Measurements from ENCODE around the gene USH2A. TPM values are rescaled to one million over a fixed set of nuclear protein-coding genes. Genes with fewer than 3 reads are reported as not detected.

USH2A gene
- total RNA-seq, 3 donors from 2014 or later: not detected

- H3K4me1 ChIP-seq: no peaks in the 10 kb centered on the region
- no peak for DNase-seq (ENCODE audit: low spot score in 2 of 2)
- no peaks in the 10 kb centered on the region for H3K9me3 ChIP-seq
- no peaks in the 10 kb centered on the region for H3K27me3 ChIP-seq
- intact Hi-C loops (cut with DNase I; ENCODE audit: low total_unique reads): no loop called here
- no peak overlapping the region for H3K4me3 ChIP-seq
- H3K36me3 ChIP-seq: no peaks in the 10 kb centered on the region
- H3K27ac ChIP-seq: no peak overlapping the region
- TF ChIP-seq POLR2A (IDR thresholded peaks at IDR 0.05) (no peak), CTCF (IDR thresholded peaks at IDR 0.05) (no peak), POLR2AphosphoS5 (IDR thresholded peaks at IDR 0.05) (no peak)
Observed at GRCh38 chr1:216176970-216177369, 246.3 kb downstream of the USH2A start.

GRCh38 chr1:216175714-216176113, 247.5 kb downstream of the USH2A start:
- H3K36me3 ChIP-seq: no peaks in the 10 kb centered on the region
- H3K4me3 ChIP-seq: no peak overlapping the region
- H3K27ac ChIP-seq: no peak overlapping the region
- no peaks in the 10 kb centered on the region for H3K27me3 ChIP-seq
- no peaks in the 10 kb centered on the region for H3K4me1 ChIP-seq
- intact Hi-C loops (cut with DNase I; ENCODE audit: low total_unique reads): no loop called here
- no peak for DNase-seq (ENCODE audit: low spot score in 2 of 2)
- H3K9me3 ChIP-seq: no peaks in the 10 kb centered on the region
- no peak for TF ChIP-seq POLR2A (IDR thresholded peaks at IDR 0.05)
- TF ChIP-seq CTCF (IDR thresholded peaks at IDR 0.05): no peak
- no peak for TF ChIP-seq POLR2AphosphoS5 (IDR thresholded peaks at IDR 0.05)

- DNase-seq (ENCODE audit: low spot score in 2 of 2): no peak
- no peaks in the 10 kb centered on the region for H3K36me3 ChIP-seq
- no peak overlapping the region for H3K27ac ChIP-seq
- no peaks in the 10 kb centered on the region for H3K27me3 ChIP-seq
- no peak for TF ChIP-seq POLR2AphosphoS5 (IDR thresholded peaks at IDR 0.05)
- no peaks in the 10 kb centered on the region for H3K9me3 ChIP-seq
- H3K4me1 ChIP-seq: no peaks in the 10 kb centered on the region
- intact Hi-C loops (cut with DNase I; ENCODE audit: low total_unique reads): no loop called here
- no peak overlapping the region for H3K4me3 ChIP-seq
Observed at GRCh38 chr1:216173376-216173995, 249.8 kb downstream of the USH2A start.

- Histone ChIP-seq H3K27me3 (no peaks in the 10 kb centered on the region), H3K9me3 (no peaks in the 10 kb centered on the region), H3K27ac (no peak overlapping the region), H3K4me3 (no peak overlapping the region), H3K36me3 (no peaks in the 10 kb centered on the region), H3K4me1 (no peaks in the 10 kb centered on the region)
- DNase-seq (ENCODE audit: low spot score in 2 of 2): no peak
- TF ChIP-seq CTCF (IDR thresholded peaks at IDR 0.05) (no peak), POLR2AphosphoS5 (IDR thresholded peaks at IDR 0.05) (no peak), POLR2A (IDR thresholded peaks at IDR 0.05) (no peak)
- intact Hi-C loops (cut with DNase I; ENCODE audit: low total_unique reads): no loop called here
Observed at GRCh38 chr1:216169351-216169750, 253.9 kb downstream of the USH2A start.

GRCh38 chr1:216168546-216168945, 254.7 kb downstream of the USH2A start:
- Histone ChIP-seq H3K27ac (no peak overlapping the region), H3K27me3 (no peaks in the 10 kb centered on the region), H3K9me3 (no peaks in the 10 kb centered on the region), H3K36me3 (no peaks in the 10 kb centered on the region), H3K4me3 (no peak overlapping the region), H3K4me1 (no peaks in the 10 kb centered on the region)
- no peak for TF ChIP-seq POLR2AphosphoS5 (IDR thresholded peaks at IDR 0.05)
- TF ChIP-seq CTCF (IDR thresholded peaks at IDR 0.05): no peak
- TF ChIP-seq POLR2A (IDR thresholded peaks at IDR 0.05): no peak
- intact Hi-C loops (cut with DNase I; ENCODE audit: low total_unique reads): no loop called here
- DNase-seq (ENCODE audit: low spot score in 2 of 2): no peak

GRCh38 chr1:216154063-216154462, 269.2 kb downstream of the USH2A start:
- no peak for TF ChIP-seq CTCF (IDR thresholded peaks at IDR 0.05)
- H3K27ac ChIP-seq: no peak overlapping the region
- no peaks in the 10 kb centered on the region for H3K4me1 ChIP-seq
- no peaks in the 10 kb centered on the region for H3K36me3 ChIP-seq
- H3K4me3 ChIP-seq: no peak overlapping the region
- intact Hi-C loops (cut with DNase I; ENCODE audit: low total_unique reads): no loop called here
- H3K27me3 ChIP-seq: no peaks in the 10 kb centered on the region
- DNase-seq (ENCODE audit: low spot score in 2 of 2): no peak
- peaks cover 3 to 10% of the 10 kb centered on the region in 2 donors for H3K9me3 ChIP-seq

Measured in breast epithelium (tissue), 4 donors.